RWPE2 (cell line): ENCODE data around the gene MAPK7.
A peak's percentile ranks its signal among the peaks of the same experiment; 100 is the strongest.

ENCODE experiments used
- ATAC-seq: fragments of 200-7000 bp; cut with Tn5 transposase; 3 replicates; pipeline ENCODE4 v1.9.1; 2021; ENCODE audit warnings: low read depth
- DNase-seq: peaks from one replicate; pipeline ENCODE4 v3.0.0-alpha.2; 2020; ENCODE audit warnings: low spot score
- H3K27ac ChIP-seq: fragments of 450-650 bp; 2 replicates; pipeline ENCODE4 v1.5.1; 2017; ENCODE audit warnings: mild to moderate bottlenecking; ENCODE audit not compliant: poor library complexity, severe bottlenecking
- H3K27me3 ChIP-seq: fragments of 250-450 bp; sonication (Bioruptor Pico); 2 replicates; pipeline ENCODE4 v1.5.1; 2021; ENCODE audit warnings: mild to moderate bottlenecking, moderate library complexity; ENCODE audit not compliant: insufficient read depth, poor library complexity, severe bottlenecking
- H3K36me3 ChIP-seq: fragments of 250-450 bp; sonication (Bioruptor Pico); 2 replicates; pipeline ENCODE4 v1.5.1; 2020; ENCODE audit warnings: low read depth, mild to moderate bottlenecking, moderate library complexity
- H3K4me1 ChIP-seq: fragments of 250-450 bp; sonication (Bioruptor Pico); 2 replicates; pipeline ENCODE4 v1.5.1; 2021; ENCODE audit warnings: mild to moderate bottlenecking, moderate library complexity; ENCODE audit not compliant: insufficient read depth, poor library complexity, severe bottlenecking
- H3K4me3 ChIP-seq: fragments of 250-450 bp; sonication (Bioruptor Pico); 2 replicates; pipeline ENCODE4 v1.5.1; 2021; ENCODE audit warnings: mild to moderate bottlenecking, moderate library complexity; ENCODE audit not compliant: severe bottlenecking
- H3K9me3 ChIP-seq: fragments of 250-450 bp; sonication (Bioruptor Pico); 2 replicates; pipeline ENCODE4 v1.5.1; 2021; ENCODE audit warnings: mild to moderate bottlenecking, moderate library complexity; ENCODE audit not compliant: severe bottlenecking
- CTCF ChIP-seq: fragments of 450-650 bp; IDR thresholded peaks from one replicate; pipeline ENCODE4 v1.5.1; 2017; ENCODE audit warnings: mild to moderate bottlenecking, moderate library complexity; ENCODE audit not compliant: poor library complexity, severe bottlenecking

The MAPK7 gene

GRCh38 chr17:19397556-19398041, 19.3 kb downstream of the MAPK7 start:
- ATAC-seq (no peak), DNase-seq (no peak)
- Histone ChIP-seq H3K27ac (peak overlapping the region; percentile 38), H3K4me1 (peaks cover 10% of the 10 kb centered on the region), H3K9me3 (no peaks in the 10 kb centered on the region), H3K36me3 (no peaks in the 10 kb centered on the region), H3K4me3 (no peak overlapping the region), H3K27me3 (no peaks in the 10 kb centered on the region)
- no peak for TF ChIP-seq CTCF

- Histone ChIP-seq H3K27ac (peak overlapping the region; percentile 38), H3K4me3 (no peak overlapping the region), H3K4me1 (peaks cover 10% of the 10 kb centered on the region), H3K9me3 (no peaks in the 10 kb centered on the region), H3K27me3 (no peaks in the 10 kb centered on the region), H3K36me3 (no peaks in the 10 kb centered on the region)
- no peak for TF ChIP-seq CTCF
- no peak for DNase-seq
- ATAC-seq = peak; percentile 78
Observed at GRCh38 chr17:19398301-19399181, 20.2 kb downstream of the MAPK7 start.

- H3K9me3 ChIP-seq = no peaks in the 10 kb centered on the region
- H3K27ac ChIP-seq = no peak overlapping the region
- no peaks in the 10 kb centered on the region for H3K27me3 ChIP-seq
- DNase-seq (no peak), ATAC-seq (no peak)
- no peak for TF ChIP-seq CTCF
- no peak overlapping the region for H3K4me3 ChIP-seq
- H3K4me1 ChIP-seq = peaks cover 10% of the 10 kb centered on the region
- H3K36me3 ChIP-seq = no peaks in the 10 kb centered on the region
Observed at GRCh38 chr17:19399750-19400450, 21.6 kb downstream of the MAPK7 start.

GRCh38 chr17:19401321-19402010, 23.2 kb downstream of the MAPK7 start:
- Histone ChIP-seq H3K27me3 (no peaks in the 10 kb centered on the region), H3K4me1 (peaks cover 10% of the 10 kb centered on the region), H3K27ac (no peak overlapping the region), H3K36me3 (no peaks in the 10 kb centered on the region), H3K4me3 (no peak overlapping the region), H3K9me3 (no peaks in the 10 kb centered on the region)
- TF ChIP-seq CTCF = no peak
- no peak for ATAC-seq
- no peak for DNase-seq
